HG03432 (cell line): ENCODE results near the gene DYNC1I1.

ENCODE experiments used
- ATAC-seq: cut with Tn5 transposase; IDR thresholded peaks from one replicate; pipeline ENCODE4 v1.9.1; 2021; ENCODE audit warnings: mild to moderate bottlenecking, moderate library complexity; ENCODE audit not compliant: unreplicated experiment

Gene DYNC1I1

GRCh38 chr7:96069401-96069800, 297.0 kb downstream of the DYNC1I1 start:
- no peak for ATAC-seq

GRCh38 chr7:96074871-96075270, 302.5 kb downstream of the DYNC1I1 start:
- no peak for ATAC-seq

DNA sequence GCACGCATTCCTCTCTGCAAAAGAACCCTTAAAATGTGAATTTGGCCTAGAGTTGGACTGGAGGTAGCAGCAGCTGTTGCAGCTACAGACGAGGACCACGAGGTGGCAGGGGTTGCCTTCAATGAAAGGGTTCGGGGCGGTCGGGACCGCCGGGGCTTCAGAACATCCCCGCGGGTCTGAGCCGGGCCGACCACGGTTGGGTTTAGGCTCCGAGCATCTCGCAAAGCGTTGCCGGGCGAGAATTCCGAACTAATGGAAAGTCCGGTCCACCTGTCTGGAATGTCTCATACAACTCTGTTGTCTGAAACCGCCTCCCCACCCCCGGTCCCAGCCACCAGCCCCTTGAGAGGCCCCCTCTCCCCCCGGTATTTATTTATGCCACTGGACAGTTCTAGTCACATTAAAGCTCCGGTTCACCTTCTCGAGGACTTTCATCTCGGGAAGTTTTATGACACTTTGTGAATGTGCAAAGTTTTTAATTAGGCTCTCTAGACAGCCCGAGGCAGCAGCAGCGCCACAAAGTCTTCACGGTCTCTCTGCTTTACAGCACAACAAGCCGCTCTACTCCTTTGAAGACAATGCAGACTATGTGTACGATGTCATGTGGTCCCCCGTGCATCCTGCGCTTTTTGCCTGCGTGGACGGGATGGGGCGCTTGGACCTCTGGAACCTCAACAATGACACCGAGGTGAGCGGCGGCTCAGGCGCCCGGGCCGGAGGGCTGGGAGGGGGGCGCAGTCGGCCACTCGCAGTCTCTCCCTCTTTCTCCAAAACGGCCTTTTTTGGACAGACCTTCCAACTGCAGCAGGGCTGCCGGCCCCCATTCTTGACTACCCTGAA, 303.4 kb downstream of the DYNC1I1 start:
- ATAC-seq = peak; percentile 92

DNA sequence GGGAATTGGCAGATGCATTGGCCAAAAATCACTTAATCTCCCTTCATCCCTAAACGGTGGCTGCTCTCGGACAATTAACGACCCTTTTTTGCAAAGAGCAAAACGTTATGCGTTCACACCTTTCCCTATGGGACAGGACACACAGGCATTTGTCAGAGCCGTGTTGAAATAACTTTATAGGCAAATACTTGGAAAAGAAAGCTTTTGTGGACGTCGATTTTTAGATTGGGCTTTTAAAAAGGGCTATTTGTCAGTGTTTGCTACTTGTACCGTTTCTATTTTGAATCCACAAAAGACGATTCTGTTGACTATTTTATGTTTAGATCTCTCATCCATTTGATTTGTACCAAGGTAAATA, 304.0 kb downstream of the DYNC1I1 start:
- ATAC-seq = no peak

GRCh38 chr7:96080027-96080426, 307.7 kb downstream of the DYNC1I1 start:
- ATAC-seq = no peak

- ATAC-seq = no peak
Observed at GRCh38 chr7:96084881-96085553, 312.7 kb downstream of the DYNC1I1 start.

DNA sequence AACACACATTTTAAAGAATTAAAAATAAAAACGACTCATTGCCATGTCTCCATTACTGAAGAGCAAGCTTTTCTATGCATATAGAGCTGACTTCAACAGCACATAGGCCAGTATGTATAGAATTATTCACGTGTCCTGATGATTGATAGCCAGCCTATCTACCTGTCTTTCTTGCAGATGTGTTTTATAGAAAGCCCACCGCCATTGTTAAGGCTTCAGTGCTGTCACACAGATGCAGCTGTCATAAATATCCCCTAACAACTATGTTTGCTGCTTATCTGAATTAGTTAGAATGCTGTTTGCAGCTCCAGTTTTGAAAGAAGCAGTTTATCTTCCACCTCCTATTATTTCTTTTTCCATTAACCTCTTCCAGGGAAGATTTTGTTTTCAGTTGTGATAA, 313.6 kb downstream of the DYNC1I1 start:
- ATAC-seq = no peak

DNA sequence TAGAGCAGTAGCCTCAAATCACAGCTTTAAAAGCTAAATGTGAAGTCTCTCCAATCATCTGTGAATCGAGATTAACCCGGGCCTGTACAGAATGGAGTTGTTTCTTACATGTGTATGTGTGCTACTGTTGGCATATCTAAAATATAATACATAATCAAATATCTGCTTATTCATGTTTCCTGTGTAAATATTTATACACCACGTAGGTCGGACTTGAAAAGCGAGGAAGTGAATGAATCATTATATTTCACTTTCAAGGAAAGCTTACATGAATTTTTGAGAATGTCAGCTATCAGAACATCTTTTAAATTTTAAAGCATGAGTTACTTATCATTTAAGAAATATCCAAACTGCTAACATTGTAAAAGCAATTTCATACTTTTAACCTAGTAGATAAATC, 316.2 kb downstream of the DYNC1I1 start:
- no peak for ATAC-seq

- ATAC-seq = no peak
Observed at GRCh38 chr7:96089511-96089910, 317.2 kb downstream of the DYNC1I1 start.

DNA sequence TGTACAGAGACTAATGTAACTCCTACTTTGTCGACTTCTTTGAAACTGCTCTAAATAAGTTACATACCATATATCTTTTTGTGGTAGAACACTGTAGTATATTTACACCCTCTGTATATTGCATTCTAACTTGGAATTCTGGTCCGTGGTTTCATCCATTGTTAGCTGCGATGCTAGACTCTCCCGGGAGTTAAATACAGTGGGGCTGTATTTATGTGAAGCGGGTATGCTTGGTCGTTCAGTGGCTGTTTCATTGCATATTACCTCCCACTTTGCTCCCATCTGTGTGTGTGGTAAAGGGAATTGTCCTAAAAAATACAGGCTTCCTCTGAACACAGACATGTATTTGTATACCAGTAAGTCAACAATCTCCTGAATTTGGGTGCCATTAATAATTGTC, 318.4 kb downstream of the DYNC1I1 start:
- no peak for ATAC-seq

DNA sequence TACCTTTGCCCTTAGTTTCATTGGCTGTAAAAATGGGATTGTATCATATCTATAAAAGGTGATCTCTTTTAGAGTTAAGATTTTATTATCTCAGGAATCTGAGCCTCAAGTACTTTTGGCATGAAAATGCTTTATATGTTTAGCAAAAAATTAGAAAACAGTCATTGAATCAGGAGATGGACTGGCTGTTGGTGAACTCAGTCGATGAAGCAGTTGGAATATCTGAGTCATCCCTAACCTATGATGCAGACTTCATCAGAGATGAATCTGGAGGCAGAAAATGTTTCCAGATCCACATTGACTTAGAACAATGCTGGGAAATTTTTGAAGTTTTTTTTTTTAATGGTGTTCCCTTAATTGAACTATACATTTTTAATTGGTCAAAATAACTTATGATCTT, 321.1 kb downstream of the DYNC1I1 start:
- ATAC-seq = no peak

DNA sequence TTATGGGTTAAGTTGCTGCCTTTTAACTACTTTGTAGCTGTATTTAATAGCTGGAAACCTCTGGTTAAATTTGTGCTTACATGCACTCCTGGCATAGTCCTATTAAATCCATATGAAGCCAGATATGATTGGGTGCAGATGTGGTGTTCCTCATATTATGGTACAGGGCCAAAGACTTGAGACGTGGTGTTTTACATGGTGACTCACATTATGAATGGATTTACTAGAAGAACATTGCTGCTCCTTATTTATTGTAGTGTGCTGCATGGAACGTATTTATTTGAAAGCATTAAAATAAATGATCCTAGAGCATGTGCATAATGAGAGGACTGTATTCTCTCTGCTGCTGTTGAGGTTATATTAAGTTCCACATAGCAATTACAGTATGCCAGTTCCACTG, 325.5 kb downstream of the DYNC1I1 start:
- ATAC-seq = no peak

GRCh38 chr7:96100737-96101136, 328.4 kb downstream of the DYNC1I1 start:
- ATAC-seq = no peak

GRCh38 chr7:96102096-96102811, 329.9 kb downstream of the DYNC1I1 start:
- no peak for ATAC-seq

DNA sequence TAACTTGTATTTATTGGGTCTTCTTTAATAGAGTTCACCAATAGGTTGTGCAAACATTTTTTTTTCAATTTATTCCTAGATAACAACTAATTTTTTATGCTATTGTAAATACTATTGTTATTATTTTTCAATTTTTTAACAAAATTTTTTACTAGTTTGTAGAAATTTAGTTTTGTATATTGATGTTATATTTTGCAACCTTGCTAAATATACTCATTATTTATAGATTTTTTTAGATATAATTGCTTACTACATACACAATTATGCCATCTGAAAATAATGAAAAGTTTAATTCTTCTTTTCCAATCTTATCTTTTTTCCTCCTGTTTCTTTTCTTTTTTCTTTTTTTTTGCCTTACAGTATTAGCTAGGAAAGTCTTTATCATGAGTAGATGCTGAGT, 332.6 kb downstream of the DYNC1I1 start:
- ATAC-seq = no peak

DNA sequence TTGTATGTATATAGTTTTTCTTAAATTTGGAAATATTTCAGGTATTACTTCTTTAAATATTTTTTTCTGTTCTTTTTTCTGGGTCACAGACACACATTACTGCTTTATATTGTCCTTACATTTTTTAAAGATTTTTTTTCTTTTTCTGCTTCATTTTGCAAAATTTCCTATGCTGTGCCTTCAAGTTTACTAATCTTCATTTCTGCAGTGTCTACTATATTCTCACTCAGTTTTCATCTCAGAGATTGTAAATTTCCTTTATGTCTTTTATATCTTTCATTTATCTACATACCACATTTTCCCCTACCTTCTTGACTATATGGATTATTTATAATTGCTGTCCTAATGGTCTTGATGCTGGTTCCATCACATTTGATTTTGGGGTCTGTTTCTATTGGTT, 339.1 kb downstream of the DYNC1I1 start:
- no peak for ATAC-seq

- ATAC-seq = no peak
Observed at GRCh38 chr7:96114190-96114589, 341.8 kb downstream of the DYNC1I1 start.

- ATAC-seq = no peak
Observed at GRCh38 chr7:96116173-96116572, 343.8 kb downstream of the DYNC1I1 start.

DNA sequence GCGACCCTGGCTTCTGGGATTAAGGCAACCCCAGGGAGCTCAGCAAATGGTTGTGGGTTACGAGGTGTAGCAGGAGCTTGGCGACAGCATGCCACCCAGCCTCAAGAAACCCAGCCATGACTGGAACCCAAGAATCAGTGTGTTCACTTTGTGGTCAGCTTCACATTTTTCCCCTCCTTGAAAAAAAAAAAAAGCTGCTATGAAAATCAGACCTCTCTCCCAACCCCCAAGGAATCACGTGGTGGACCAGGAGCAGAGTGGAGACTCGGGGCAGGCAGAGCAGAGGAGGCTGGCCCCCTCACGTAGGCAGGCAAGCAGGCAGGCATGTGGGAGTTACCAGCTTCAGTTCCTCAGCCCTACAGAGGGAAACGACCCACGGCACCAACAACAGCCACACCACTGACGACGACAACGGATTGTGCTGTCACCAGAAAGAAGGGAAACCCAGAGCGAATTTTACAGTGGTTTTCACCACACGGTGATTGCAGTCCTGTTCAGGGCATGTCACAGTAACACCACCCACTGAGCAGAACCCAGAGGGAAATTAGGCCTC, 346.2 kb downstream of the DYNC1I1 start:
- ATAC-seq = no peak

- ATAC-seq = no peak
Observed at GRCh38 chr7:96120445-96121225, 348.3 kb downstream of the DYNC1I1 start.

- ATAC-seq = no peak
Observed at GRCh38 chr7:96121752-96122151, 349.4 kb downstream of the DYNC1I1 start.
